Measurements from ENCODE around the gene CTSO.

- TF ChIP-seq EZH2 (IDR thresholded peaks at IDR 0.05) (no peak), POLR2AphosphoS5 (IDR thresholded peaks at IDR 0.05; ENCODE audit: low read depth, low read length) (no peak), EZH2phosphoT487 (IDR thresholded peaks at IDR 0.05; ENCODE audit: borderline replicate concordance) (no peak), ATF3 (IDR thresholded peaks at IDR 0.05) (no peak), JUND (IDR thresholded peaks at IDR 0.05) (no peak), ZNF274 (IDR thresholded peaks at IDR 0.05; ENCODE audit: low read depth, low read length) (no peak), POLR2A (IDR thresholded peaks at IDR 0.05; ENCODE audit: borderline replicate concordance, extremely low read depth, insufficient read depth, insufficient read length) (no peak), ZBTB33 (IDR thresholded peaks at IDR 0.05; ENCODE audit: extremely low read depth, insufficient replicate concordance, low read length) (no peak), RAD21 (IDR thresholded peaks at IDR 0.05; ENCODE audit: low read depth) (peak; percentile 43), CEBPB (IDR thresholded peaks at IDR 0.05; ENCODE audit: low read depth) (no peak)
- TF ChIP-seq, protein P1, sequence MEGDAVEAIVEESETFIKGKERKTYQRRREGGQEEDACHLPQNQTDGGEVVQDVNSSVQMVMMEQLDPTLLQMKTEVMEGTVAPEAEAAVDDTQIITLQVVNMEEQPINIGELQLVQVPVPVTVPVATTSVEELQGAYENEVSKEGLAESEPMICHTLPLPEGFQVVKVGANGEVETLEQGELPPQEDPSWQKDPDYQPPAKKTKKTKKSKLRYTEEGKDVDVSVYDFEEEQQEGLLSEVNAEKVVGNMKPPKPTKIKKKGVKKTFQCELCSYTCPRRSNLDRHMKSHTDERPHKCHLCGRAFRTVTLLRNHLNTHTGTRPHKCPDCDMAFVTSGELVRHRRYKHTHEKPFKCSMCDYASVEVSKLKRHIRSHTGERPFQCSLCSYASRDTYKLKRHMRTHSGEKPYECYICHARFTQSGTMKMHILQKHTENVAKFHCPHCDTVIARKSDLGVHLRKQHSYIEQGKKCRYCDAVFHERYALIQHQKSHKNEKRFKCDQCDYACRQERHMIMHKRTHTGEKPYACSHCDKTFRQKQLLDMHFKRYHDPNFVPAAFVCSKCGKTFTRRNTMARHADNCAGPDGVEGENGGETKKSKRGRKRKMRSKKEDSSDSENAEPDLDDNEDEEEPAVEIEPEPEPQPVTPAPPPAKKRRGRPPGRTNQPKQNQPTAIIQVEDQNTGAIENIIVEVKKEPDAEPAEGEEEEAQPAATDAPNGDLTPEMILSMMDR (IDR thresholded peaks at IDR 0.05 in 2 of 3, conservative IDR thresholded peaks at IDR 0.05 in 1 of 3; ENCODE audit: borderline replicate concordance in 1 of 3, insufficient read depth in 1 of 3, low read depth in 2 of 3, low read length in 2 of 3), result peak; percentile 21 to 56 (median 50); a peak in 5 of 6 replicates
Measured at GRCh38 chr4:155972098-155972497, 18.4 kb upstream of the CTSO start.

Measured in HCT116 (cell line).